GM21367 (cell line): ENCODE results near the gene FAM222B.
A peak's percentile ranks its signal among the peaks of the same experiment; 100 is the strongest.

Experiments used
- ATAC-seq: cut with Tn5 transposase; IDR thresholded peaks from one replicate; pipeline ENCODE4 v1.9.1; 2021; ENCODE audit not compliant: unreplicated experiment

The FAM222B gene

DNA sequence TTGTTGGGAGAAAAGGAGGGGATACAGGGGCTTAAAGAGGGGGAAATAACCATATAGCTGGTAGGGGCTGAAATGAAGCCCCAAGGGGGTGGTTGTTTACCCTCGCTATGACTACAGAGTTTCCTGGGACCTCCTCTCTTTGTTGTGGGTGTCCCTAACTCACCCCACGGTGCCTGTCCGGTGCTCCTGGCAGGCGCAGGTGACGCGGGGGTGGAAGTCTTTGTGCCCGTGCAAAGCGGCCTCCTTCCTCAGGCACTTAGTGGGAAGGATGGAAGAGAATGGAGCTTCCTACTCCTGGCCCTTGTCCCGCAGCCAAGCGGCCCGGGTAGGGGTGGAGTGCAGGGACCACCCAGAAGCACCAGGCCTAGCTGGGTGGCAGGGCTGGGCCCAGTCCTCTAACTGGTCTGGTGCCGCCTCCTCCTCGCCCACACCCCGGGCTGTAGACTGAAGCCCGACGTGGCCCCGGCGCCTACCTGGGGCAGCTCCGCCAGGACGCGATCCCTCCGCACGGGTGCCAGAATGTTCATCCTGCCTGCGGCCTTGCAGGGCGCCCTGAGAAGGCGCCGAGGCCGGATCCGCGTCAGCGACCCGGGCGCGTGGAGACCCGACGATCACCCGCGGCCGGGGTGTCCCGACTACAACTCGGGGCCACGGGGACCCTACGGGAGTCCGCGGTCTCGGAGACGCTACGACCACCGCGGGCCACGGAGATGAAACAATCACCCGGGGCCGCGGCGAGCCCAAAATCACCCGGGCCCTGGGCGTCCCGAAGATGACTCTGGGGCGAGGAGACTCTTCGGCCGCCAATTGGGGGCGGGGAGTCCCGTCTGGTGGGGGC lies 125.6 kb downstream of the FAM222B start:
- no peak for ATAC-seq

DNA sequence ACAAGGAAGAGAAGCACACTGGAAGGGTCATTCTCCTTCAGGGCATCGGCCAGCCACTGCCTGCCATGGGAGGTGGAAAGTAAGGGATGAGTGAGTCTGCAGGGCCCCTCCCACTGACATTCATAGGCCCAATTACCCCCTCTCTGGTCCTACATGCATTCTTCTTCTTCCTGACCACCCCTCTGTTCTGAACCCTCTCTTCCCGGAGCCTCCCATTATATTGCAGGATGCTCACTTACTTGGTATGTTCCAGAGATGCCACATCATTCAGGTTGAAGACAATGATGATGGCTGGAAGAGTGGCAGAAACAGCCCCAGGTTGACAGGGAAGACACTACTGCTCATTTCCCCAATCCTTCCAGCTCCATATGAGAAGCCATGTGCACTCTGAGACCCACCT lies 127.4 kb downstream of the FAM222B start:
- ATAC-seq = no peak

DNA sequence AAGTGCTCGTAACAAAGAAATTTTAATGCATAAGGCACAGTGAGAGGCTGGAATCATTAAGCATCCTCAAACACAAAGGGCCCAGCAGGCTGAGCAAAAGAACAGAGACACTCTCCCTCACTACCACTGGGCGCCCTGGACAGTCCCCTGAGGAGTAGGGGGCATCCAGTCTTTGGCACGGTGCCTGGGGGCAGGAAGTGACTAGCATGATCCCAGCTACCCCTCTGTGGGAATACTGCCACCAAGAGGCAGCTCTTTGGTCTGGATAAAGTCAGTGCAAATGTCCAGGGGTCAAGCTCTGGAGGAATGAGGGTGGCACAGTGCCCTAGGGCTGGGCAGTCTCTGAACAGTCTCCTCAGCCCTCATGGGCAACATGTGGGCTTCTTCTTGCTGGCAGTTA lies 128.3 kb downstream of the FAM222B start:
- no peak for ATAC-seq

DNA sequence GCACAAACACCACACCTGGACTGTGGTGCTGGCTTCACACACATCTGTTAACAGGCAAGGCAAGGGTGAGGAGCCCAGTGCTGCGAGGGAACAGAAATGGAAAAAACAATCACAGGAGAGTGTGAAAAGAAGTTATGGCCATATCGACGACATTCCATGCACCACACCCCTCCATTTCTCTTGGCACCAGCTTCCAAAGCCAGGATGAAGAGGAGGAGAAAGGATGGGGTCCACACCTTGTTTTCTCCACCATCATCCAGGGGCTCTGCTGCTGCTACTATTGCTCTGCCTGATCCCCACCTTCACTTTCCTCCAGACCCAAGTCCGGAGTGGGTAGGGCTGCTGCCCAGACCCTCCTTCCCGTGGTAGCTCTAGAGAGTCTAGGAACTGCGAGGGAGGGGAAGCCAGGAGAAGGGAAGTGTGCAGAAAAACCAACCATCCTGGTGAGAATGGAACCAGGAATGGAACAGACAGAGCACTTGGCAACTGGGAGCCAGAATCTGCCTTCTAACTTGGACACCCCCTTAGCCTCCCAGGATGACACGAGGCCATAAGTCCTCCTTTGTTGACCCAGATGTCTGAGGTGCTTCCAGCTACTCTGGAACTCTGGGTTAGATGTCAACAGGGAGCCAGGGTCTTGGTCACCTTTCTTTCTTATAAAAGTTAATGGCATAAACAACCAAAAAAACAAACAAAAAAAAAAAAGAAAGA lies 129.7 kb downstream of the FAM222B start:
- no peak for ATAC-seq

DNA sequence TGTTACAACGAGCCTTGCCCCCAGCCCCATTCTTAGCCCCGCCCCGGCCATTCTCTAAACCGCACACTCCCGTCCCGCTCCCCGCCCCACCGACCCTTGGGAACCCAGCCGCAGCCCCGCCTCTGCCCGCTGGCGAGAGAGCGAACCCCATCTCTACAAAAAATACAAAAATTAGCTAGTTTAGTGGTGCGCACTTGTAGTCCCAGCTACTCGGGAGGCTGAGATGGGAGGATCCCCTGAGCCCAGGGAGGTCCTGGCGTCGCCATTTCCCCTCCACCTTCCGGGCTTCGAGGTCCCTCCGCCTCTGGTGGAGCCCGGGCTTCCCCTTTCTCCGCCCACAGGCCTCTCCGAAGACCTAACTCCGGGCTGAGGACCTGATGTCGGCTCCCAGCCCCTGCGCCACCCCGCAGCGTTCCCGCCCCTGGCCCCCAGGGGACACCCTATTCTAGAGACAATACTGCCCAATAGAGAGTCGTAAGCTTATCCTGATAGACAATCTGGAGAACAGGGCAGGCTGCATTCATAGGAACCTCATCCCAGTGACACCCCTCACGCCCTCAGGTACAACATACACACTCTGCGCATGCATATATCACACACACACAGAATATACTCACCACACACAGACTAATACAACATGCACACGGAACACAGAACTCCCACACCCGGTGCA lies 130.4 kb downstream of the FAM222B start:
- no peak for ATAC-seq

DNA sequence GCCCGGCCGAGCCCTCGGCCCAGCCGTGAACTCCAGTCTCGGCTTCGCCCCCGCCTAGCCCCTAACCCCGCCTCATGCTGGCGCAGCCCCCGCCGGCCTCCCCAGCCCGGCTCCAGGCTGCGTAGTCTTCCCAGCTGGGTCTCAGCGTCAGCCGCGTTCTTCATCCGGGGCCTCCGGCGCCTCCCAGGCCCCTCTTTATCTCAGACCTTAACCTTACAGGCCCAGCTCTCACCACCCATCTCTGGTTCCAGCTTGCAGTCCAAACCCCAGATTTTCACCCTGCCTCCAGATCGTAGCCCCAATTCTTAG lies 130.9 kb downstream of the FAM222B start, which contains the start of gene PROCA1:
PROCA1 (minus strand) TSS at position 166 of the 309 bp plus-strand sequence. CDS start 228 bp downstream, outside the sequence.
- no peak for ATAC-seq

DNA sequence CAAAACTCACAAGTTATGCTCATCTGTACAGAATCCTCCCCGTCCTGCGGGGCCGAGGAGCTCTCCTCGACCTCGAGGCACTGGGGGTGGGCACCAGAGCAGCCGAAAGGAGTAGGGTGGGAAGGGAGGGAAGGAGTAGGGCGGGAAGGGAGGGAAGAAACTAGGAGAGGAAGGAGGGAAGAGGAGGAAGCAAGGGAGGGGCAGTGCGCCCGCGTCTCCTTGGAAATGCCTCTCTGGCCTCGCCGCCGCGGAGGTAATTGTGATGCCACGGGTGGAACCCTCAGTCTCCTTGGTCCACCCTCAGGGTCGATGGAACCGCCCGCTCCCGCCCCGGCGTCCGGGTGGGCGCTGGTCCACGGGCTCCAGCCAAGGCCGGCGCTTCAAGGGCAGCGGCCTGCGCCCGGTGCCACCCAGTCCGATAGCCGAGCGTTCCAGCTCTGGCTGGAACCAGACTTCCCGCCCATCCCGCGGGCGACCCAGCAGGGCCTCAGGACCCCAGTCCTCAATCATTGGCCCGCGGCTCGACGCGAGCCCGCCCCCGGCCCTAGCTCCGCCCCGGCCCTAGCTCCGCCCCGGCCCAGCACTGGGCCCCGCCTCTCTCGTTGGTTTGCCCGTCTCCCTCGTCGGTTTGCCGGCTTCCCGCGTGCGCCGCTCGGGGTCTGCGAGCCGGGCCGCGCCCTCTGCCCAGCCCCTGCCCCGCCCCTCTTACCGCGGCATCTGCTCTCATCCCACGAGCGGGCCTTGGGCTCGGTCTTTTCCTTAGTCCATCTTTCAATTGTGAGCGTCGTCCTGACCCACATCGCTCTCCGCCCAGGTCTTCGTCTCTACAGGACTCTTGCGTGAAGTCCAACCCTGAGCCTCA lies 131.5 kb downstream of the FAM222B start:
- ATAC-seq = peak; percentile 54

DNA sequence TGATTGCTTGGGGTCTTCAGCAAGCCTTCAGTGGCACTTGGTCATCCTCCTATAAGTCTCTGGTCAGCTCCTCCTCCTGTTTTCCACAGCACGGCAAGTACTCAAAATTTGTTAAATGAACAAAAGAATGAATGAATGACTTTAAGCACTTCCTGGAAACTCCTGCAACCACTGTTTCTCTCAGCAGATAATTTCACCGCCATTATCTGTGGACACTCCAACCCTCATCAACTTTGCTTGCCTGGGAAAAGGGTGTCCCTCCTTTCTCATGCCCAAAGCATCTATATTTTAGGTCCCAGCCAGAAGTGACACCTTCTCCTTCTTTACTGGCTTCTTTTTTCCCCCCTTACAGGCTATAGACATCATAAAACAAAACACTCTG lies 135.3 kb downstream of the FAM222B start:
- no peak for ATAC-seq

DNA sequence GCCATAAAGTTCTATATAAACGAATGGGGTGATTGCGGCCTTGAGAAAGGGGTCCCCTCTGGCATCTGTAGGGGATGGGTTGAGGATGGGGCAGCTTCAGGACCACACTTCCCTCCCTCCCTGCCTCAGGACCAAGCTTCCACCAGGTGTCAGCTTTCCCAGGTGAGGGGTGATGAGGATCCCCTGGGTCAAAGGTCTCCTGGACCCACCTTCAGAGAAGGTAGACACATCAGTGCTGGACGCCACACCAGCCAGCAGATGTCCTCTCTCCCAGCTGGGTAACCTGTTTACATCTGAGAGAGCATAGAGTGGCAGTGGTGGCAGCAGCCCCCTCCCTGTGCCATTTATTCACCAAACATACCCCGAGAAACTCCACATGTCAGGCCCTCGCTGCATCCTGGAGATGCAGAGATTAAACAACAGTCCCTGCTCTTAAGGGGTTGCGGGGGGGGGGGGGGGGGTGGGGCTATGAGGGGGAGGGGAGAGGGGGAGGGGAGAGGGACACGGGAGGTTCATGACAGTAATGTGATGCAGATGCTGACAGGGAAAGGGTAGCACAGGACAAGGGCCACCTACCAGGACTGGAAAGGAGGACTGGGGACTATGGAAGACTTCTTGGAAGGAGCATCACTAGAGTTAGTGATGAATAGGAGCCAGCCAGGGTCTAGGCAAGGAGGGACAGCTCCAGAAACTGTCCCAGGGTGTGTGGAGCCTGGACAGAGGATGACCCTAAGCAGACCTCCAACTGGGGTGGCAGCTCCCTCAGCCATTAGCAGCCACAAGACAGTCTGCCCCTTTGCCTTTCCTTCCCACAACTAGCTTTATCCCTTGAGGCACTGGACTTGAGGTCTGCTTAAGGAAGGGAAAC lies 135.9 kb downstream of the FAM222B start:
- no peak for ATAC-seq
